Stomach (tissue), 4 donors: ENCODE data around the gene AFAP1L1.

ENCODE experiments used
- EP300 ChIP-seq: sonication (generic); formaldehyde crosslinking; IDR thresholded peaks from one replicate; pipeline ENCODE4 v1.6.1; 2017; ENCODE audit warnings: antibody characterized with exemption
- POLR2A ChIP-seq, 4 donors: fragments of 450-650 bp; IDR thresholded peaks; one replicate each; pipeline ENCODE4 v1.6.1; 2016; ENCODE audit warnings: antibody characterized with exemption in 4 of 4, control low read depth in 2 of 4, mild to moderate bottlenecking in 1 of 4, moderate library complexity in 1 of 4
- POLR2AphosphoS5 ChIP-seq, 3 donors: sonication (generic); formaldehyde crosslinking; IDR thresholded peaks; one replicate each; pipeline ENCODE4 v1.6.1; 2016; ENCODE audit warnings: antibody characterized with exemption in 3 of 3
- TF ChIP-seq, protein P1 (sequence below), 7 experiments: fragments of 450-650 bp in 4 of 7; fragments of 200-600 bp in 3 of 7; sonication (generic) in 3 of 7; IDR thresholded peaks; one replicate each; pipeline ENCODE4 v1.5.1; 2016 to 2019; ENCODE audit warnings: antibody characterized with exemption in 7 of 7, control low read depth in 2 of 7, mild to moderate bottlenecking in 1 of 7

DNA sequence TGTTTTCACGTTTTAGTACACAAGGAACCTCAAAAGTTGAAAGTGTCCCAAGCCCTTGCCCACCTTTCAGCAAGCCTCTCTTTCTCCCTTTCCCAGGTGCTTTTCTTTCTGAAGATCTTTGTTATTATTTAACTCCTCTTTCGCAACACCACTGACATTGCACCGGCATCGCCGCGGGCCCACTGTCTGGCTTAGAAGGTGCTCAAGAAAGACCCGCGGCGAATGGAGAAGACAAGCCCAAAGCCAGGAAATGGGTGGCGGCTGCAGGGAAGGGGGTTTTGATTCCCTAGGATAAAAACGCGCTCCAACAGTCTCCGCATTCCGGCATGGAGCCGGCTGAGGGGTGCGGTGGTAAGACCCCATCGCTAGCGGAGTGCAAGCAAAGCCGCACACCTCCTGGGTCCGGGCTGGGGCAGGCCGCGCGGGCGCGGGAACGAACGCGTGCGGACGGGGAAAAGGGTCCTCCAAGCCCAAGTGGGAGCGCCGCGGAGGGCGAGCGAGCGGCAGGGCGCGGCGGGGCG is 404 bp upstream of the AFAP1L1 start:
- TF ChIP-seq, protein P1, sequence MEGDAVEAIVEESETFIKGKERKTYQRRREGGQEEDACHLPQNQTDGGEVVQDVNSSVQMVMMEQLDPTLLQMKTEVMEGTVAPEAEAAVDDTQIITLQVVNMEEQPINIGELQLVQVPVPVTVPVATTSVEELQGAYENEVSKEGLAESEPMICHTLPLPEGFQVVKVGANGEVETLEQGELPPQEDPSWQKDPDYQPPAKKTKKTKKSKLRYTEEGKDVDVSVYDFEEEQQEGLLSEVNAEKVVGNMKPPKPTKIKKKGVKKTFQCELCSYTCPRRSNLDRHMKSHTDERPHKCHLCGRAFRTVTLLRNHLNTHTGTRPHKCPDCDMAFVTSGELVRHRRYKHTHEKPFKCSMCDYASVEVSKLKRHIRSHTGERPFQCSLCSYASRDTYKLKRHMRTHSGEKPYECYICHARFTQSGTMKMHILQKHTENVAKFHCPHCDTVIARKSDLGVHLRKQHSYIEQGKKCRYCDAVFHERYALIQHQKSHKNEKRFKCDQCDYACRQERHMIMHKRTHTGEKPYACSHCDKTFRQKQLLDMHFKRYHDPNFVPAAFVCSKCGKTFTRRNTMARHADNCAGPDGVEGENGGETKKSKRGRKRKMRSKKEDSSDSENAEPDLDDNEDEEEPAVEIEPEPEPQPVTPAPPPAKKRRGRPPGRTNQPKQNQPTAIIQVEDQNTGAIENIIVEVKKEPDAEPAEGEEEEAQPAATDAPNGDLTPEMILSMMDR (IDR thresholded peaks at IDR 0.05), result no peak
- TF ChIP-seq POLR2A (IDR thresholded peaks at IDR 0.05), result no peak
- no peak for TF ChIP-seq EP300
- TF ChIP-seq POLR2AphosphoS5 (IDR thresholded peaks at IDR 0.05), result no peak
